GM12891 (cell line): ENCODE results near the gene OR6C65.
"Not testable (repeated sequence)": the region's sequence is repeated elsewhere in the genome, so short reads cannot be mapped to it uniquely, and the experiment has no call there.

ENCODE experiments used
- DNase-seq: peaks from one replicate; pipeline ENCODE4 v3.0.0; 2011; ENCODE audit warnings: low spot score; ENCODE audit not compliant: insufficient read length
- FAIRE-seq: peaks from 2 replicates; lab custom pipeline; 2011; peaks lifted over from hg19 to GRCh38; lab: Jason Lieb, UNC
- PAX5 ChIP-seq: IDR thresholded peaks from 2 replicates; pipeline ENCODE4 v1.6.1; 2011; ENCODE audit warnings: low read length, moderate library complexity, mild to moderate bottlenecking; ENCODE audit not compliant: insufficient read depth, severe bottlenecking
- POLR2A ChIP-seq: IDR thresholded peaks from 2 replicates; pipeline ENCODE4 v1.6.1; 2011; ENCODE audit warnings: low read depth, low read length, control low read depth
- POLR2AphosphoS5 ChIP-seq: IDR thresholded peaks from 2 replicates; pipeline ENCODE4 v1.6.1; 2011; ENCODE audit warnings: low read depth, low read length, control low read depth
- POU2F2 ChIP-seq: IDR thresholded peaks from 2 replicates; pipeline ENCODE4 v1.6.1; 2011; ENCODE audit warnings: low read depth, mild to moderate bottlenecking, control low read depth, low read length, moderate library complexity
- SPI1 ChIP-seq: IDR thresholded peaks from 2 replicates; pipeline ENCODE4 v1.6.1; 2011; ENCODE audit warnings: low read depth, low read length, control low read depth
- TAF1 ChIP-seq: IDR thresholded peaks from 2 replicates; pipeline ENCODE4 v1.6.1; 2011; ENCODE audit warnings: low read depth, low read length, control low read depth

OR6C65 gene

GRCh38 chr12:55416961-55417360 is 16.6 kb downstream of the OR6C65 start:
- FAIRE-seq (no peak), DNase-seq (no peak)
- TF ChIP-seq PAX5 (no peak), POU2F2 (no peak), POLR2A (no peak), POLR2AphosphoS5 (no peak), TAF1 (no peak), SPI1 (no peak)

GRCh38 chr12:55420307-55420962 is 20.1 kb downstream of the OR6C65 start:
- no peak for TF ChIP-seq POLR2A
- TF ChIP-seq SPI1: no peak
- TF ChIP-seq POU2F2: no peak
- TF ChIP-seq POLR2AphosphoS5: no peak
- TF ChIP-seq TAF1: no peak
- TF ChIP-seq PAX5: no peak
- FAIRE-seq (no peak), DNase-seq (no peak)

GRCh38 chr12:55425954-55426353 is 25.6 kb downstream of the OR6C65 start, which contains the start of gene OR6C76:
Gene OR6C76 (plus strand): TSS chr12:55426254. CDS start chr12:55426254, 0 bp downstream.
- FAIRE-seq (no peak), DNase-seq (no peak)
- TF ChIP-seq TAF1: no peak
- no peak for TF ChIP-seq POLR2AphosphoS5
- TF ChIP-seq PAX5: no peak

GRCh38 chr12:55428331-55429243 is 28.3 kb downstream of the OR6C65 start:
- no peak for FAIRE-seq
- TF ChIP-seq PAX5 (no peak), POU2F2 (no peak), POLR2AphosphoS5 (no peak), POLR2A (no peak), SPI1 (no peak), TAF1 (no peak)
- no peak for DNase-seq

GRCh38 chr12:55441233-55441632 is 40.9 kb downstream of the OR6C65 start:
- not testable (repeated sequence) for DNase-seq, FAIRE-seq

- FAIRE-seq: no peak
- TF ChIP-seq TAF1 (no peak), POU2F2 (no peak), POLR2A (no peak), PAX5 (no peak), SPI1 (no peak)
- no peak for DNase-seq
Measured at GRCh38 chr12:55443776-55444175, 43.4 kb downstream of the OR6C65 start, which contains the start of gene OR6C2. Gene OR6C2 (plus strand): TSS chr12:55444076. CDS start chr12:55452214, 8,138 bp downstream.

- no peak for TF ChIP-seq TAF1
- no peak for TF ChIP-seq POLR2A
- no peak for TF ChIP-seq POLR2AphosphoS5
- TF ChIP-seq SPI1: no peak
- TF ChIP-seq POU2F2: no peak
- TF ChIP-seq PAX5: no peak
- no peak for DNase-seq
- no peak for FAIRE-seq
Measured at GRCh38 chr12:55445357-55445756, 45.0 kb downstream of the OR6C65 start.

- no peak for DNase-seq
Measured at GRCh38 chr12:55446326-55446725, 46.0 kb downstream of the OR6C65 start.

GRCh38 chr12:55448825-55449224 is 48.5 kb downstream of the OR6C65 start:
- TF ChIP-seq POU2F2: no peak
- FAIRE-seq (no peak), DNase-seq (no peak)

More at GRCh38 chr12:55446326-55446725, 46.0 kb downstream of the OR6C65 start:
- TF ChIP-seq TAF1 (no peak), POU2F2 (no peak), POLR2AphosphoS5 (no peak), PAX5 (no peak), POLR2A (no peak), SPI1 (no peak)
- FAIRE-seq: no peak
